GM12878 (cell line): ENCODE measurements around the gene DENND10. TPM values are rescaled to one million over a fixed set of nuclear protein-coding genes. Genes with fewer than 3 reads are reported as not detected.

Source experiments
- BRCA1 ChIP-seq: IDR thresholded peaks from 2 replicates; pipeline ENCODE4 v1.6.1; 2011; ENCODE audit warnings: low read depth, low read length, improper control_type of control experiment
- EED ChIP-seq: sonication (generic); IDR thresholded peaks from 2 replicates; pipeline ENCODE4 v1.6.1; 2016; ENCODE audit warnings: antibody characterized with exemption, low read depth
- FOXK2 ChIP-seq: fragments of 450-650 bp; IDR thresholded peaks from 2 replicates; pipeline ENCODE4 v1.6.1; 2017; ENCODE audit warnings: mild to moderate bottlenecking, moderate library complexity
- FOXM1 ChIP-seq: IDR thresholded peaks from 2 replicates; pipeline ENCODE4 v1.6.1; 2012; ENCODE audit warnings: low read depth, mild to moderate bottlenecking, inconsistent platforms, low read length, moderate library complexity
- IKZF1 ChIP-seq: fragments of 450-650 bp; conservative IDR thresholded peaks from 2 replicates; pipeline ENCODE4 v1.6.1; 2017; ENCODE audit warnings: antibody characterized with exemption, mild to moderate bottlenecking
- IRF4 ChIP-seq: IDR thresholded peaks from 2 replicates; pipeline ENCODE4 v1.6.1; 2011; ENCODE audit warnings: low read depth, low read length
- KDM1A ChIP-seq: fragments of 200-600 bp; sonication (generic); IDR thresholded peaks from 2 replicates; pipeline ENCODE4 v1.6.1; 2016; ENCODE audit warnings: borderline replicate concordance
- MEF2A ChIP-seq: IDR thresholded peaks from 2 replicates; pipeline ENCODE4 v1.6.1; 2011; ENCODE audit warnings: low read depth, mild to moderate bottlenecking, low read length, moderate library complexity; ENCODE audit not compliant: insufficient read depth
- MTA2 ChIP-seq: fragments of 450-650 bp; IDR thresholded peaks from 2 replicates; pipeline ENCODE4 v1.6.1; 2016; ENCODE audit warnings: low read depth, mild to moderate bottlenecking, moderate library complexity
- MYB ChIP-seq: fragments of 150-350 bp; IDR thresholded peaks from 2 replicates; pipeline ENCODE4 v1.6.1; 2014; ENCODE audit warnings: mild to moderate bottlenecking, low read depth, low read length, borderline replicate concordance
- NR2C2 ChIP-seq: IDR thresholded peaks from 2 replicates; pipeline ENCODE4 v1.6.1; 2011; ENCODE audit warnings: borderline replicate concordance, low read depth; ENCODE audit not compliant: control insufficient read depth, insufficient read length
- POLR2A ChIP-seq: IDR thresholded peaks from 2 replicates; pipeline ENCODE4 v1.6.1; 2011; ENCODE audit warnings: low read depth, mild to moderate bottlenecking, low read length
- POLR2AphosphoS2 ChIP-seq: IDR thresholded peaks from 2 replicates; pipeline ENCODE4 v1.6.1; 2011; ENCODE audit warnings: low read depth, mild to moderate bottlenecking, low read length, improper control_type of control experiment, moderate library complexity
- RBBP5 ChIP-seq: fragments of 200-600 bp; sonication (generic); conservative IDR thresholded peaks from 2 replicates; pipeline ENCODE4 v1.6.1; 2016
- RFX5 ChIP-seq: IDR thresholded peaks from 2 replicates; pipeline ENCODE4 v1.6.1; 2011; ENCODE audit warnings: low read depth, low read length, improper control_type of control experiment
- SMAD5 ChIP-seq: IDR thresholded peaks from 2 replicates; pipeline ENCODE4 v1.6.1; 2016; ENCODE audit warnings: antibody characterized with exemption, low read depth
- TAF1 ChIP-seq: IDR thresholded peaks from 2 replicates; pipeline ENCODE4 v1.6.1; 2011; ENCODE audit warnings: mild to moderate bottlenecking, low read depth, low read length, borderline replicate concordance
- TCF3 ChIP-seq: IDR thresholded peaks from 2 replicates; pipeline ENCODE4 v1.6.1; 2012; ENCODE audit warnings: low read depth, mild to moderate bottlenecking, low read length, borderline replicate concordance; ENCODE audit not compliant: insufficient read depth
- YY1 ChIP-seq: IDR thresholded peaks from 2 replicates; pipeline ENCODE4 v1.6.1; 2011; ENCODE audit warnings: low read depth, mild to moderate bottlenecking, low read length
- ZNF217 ChIP-seq: fragments of 450-650 bp; IDR thresholded peaks from 2 replicates; pipeline ENCODE4 v1.6.1; 2017; ENCODE audit warnings: antibody characterized with exemption, mild to moderate bottlenecking
- ZZZ3 ChIP-seq: IDR thresholded peaks from 2 replicates; pipeline ENCODE4 v1.6.1; 2011; ENCODE audit warnings: low read depth; ENCODE audit not compliant: control insufficient read depth, insufficient read length
- polyA plus RNA-seq, 11 experiments: library from polyadenylated mRNA; depleted of rRNA in 4 of 11; unstranded in 6 of 11; stranded (reverse) in 5 of 11; fragments of >200 nt; fragmentation: Nextera tagmentation in 4 of 11; fragmentation: Illumina TruSeq in 1 of 11; extraction: Ambion mirVana in 4 of 11; extraction: Trizol in 1 of 11; gene quantifications; 1 replicate in 1 of 11; 2 replicates in 10 of 11; pipeline versions ENCODE4 v1.2.1 to v1.2.3, GENCODE V29; 2011 to 2016; ENCODE audit warnings: inconsistent platforms in 2 of 11, missing spikeins in 2 of 11, low read depth in 1 of 11
- total RNA-seq, 4 experiments: library from RNA; depleted of rRNA in 3 of 4; stranded (reverse); fragments of >200 nt in 3 of 4; fragmentation: Illumina TruSeq in 1 of 4; extraction: Trizol in 1 of 4; gene quantifications; 2 replicates each; pipeline versions ENCODE4 v1.2.1 to v1.2.3, GENCODE V29; 2013 to 2021
- TF ChIP-seq, protein P1 (sequence below): IDR thresholded peaks from 2 replicates; pipeline ENCODE4 v1.6.1; 2012; ENCODE audit warnings: mild to moderate bottlenecking, low read depth, low read length
- TF ChIP-seq, protein P2 (sequence below): fragments of 450-650 bp; IDR thresholded peaks from 2 replicates; pipeline ENCODE4 v1.6.1; 2018; ENCODE audit warnings: mild to moderate bottlenecking, low read depth, moderate library complexity; ENCODE audit not compliant: partially characterized antibody
- TF ChIP-seq, protein P3 (sequence below): fragments of 450-650 bp; IDR thresholded peaks from 2 replicates; pipeline ENCODE4 v1.6.1; 2018; ENCODE audit warnings: borderline replicate concordance, mild to moderate bottlenecking; ENCODE audit not compliant: partially characterized antibody

The DENND10 gene
- total and polyA plus RNA-seq, 10 of the 15 experiments (the other 5 are each of a cell fraction or from before 2014, with no cell fraction given) = 21.5 to 39.8 (median 26.2) TPM

DNA sequence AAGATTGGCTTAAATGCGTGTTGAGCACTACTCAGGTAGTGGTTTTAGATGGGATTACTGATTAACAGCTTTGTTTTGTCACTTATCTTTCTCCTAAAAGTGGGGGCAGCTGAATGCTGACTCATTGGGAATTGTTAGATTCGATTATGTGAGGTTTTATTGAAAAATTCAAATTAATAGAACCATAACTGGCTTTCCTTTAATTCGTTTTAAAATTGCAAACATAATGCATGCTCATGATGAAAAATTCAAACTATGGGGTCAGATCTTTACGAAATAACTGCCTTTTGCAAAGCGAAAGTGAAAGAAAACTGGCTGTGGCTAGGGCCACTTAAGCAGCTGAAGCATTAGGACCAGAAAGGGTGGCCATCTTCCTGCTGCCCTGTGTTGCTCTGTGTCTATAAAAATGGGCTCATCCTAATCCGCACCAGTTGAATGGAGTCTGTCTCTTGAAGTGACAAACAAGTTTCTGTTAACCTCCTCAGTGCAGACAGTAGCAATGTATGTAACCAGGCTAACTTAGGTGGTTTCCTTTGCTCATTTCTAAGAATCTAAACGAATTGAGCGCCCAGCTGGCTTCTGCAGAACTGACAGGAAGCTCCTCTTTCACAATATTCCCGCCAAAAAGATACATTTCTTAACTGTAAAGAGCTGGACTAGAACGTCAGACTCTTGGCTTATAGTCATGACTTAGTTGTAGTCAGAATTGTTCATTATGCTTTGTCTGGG is 27.8 kb downstream of the DENND10 start (continued):
- TF ChIP-seq, protein P1, sequence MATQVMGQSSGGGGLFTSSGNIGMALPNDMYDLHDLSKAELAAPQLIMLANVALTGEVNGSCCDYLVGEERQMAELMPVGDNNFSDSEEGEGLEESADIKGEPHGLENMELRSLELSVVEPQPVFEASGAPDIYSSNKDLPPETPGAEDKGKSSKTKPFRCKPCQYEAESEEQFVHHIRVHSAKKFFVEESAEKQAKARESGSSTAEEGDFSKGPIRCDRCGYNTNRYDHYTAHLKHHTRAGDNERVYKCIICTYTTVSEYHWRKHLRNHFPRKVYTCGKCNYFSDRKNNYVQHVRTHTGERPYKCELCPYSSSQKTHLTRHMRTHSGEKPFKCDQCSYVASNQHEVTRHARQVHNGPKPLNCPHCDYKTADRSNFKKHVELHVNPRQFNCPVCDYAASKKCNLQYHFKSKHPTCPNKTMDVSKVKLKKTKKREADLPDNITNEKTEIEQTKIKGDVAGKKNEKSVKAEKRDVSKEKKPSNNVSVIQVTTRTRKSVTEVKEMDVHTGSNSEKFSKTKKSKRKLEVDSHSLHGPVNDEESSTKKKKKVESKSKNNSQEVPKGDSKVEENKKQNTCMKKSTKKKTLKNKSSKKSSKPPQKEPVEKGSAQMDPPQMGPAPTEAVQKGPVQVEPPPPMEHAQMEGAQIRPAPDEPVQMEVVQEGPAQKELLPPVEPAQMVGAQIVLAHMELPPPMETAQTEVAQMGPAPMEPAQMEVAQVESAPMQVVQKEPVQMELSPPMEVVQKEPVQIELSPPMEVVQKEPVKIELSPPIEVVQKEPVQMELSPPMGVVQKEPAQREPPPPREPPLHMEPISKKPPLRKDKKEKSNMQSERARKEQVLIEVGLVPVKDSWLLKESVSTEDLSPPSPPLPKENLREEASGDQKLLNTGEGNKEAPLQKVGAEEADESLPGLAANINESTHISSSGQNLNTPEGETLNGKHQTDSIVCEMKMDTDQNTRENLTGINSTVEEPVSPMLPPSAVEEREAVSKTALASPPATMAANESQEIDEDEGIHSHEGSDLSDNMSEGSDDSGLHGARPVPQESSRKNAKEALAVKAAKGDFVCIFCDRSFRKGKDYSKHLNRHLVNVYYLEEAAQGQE = no peak
- TF ChIP-seq BRCA1 (no peak), MTA2 (0 out of 2 replicates have a peak, but pooled peaks have one; percentile 11), TAF1 (peak; percentile 30; the same call in 1 of the 2 replicates), NR2C2 (no peak), POLR2AphosphoS2 (no peak), IKZF1 (no peak), ZNF217 (no peak), KDM1A (no peak), SMAD5 (no peak), YY1 (peak; percentile 89), RFX5 (no peak), MEF2A (no peak), ZZZ3 (no peak), POLR2A (peak; percentile 61), TCF3 (peak; percentile 11; the same call in 1 of the 2 replicates), IRF4 (no peak), RBBP5 (no peak), FOXK2 (no peak), MYB (no peak), FOXM1 (no peak), EED (no peak)
- TF ChIP-seq, protein P2, sequence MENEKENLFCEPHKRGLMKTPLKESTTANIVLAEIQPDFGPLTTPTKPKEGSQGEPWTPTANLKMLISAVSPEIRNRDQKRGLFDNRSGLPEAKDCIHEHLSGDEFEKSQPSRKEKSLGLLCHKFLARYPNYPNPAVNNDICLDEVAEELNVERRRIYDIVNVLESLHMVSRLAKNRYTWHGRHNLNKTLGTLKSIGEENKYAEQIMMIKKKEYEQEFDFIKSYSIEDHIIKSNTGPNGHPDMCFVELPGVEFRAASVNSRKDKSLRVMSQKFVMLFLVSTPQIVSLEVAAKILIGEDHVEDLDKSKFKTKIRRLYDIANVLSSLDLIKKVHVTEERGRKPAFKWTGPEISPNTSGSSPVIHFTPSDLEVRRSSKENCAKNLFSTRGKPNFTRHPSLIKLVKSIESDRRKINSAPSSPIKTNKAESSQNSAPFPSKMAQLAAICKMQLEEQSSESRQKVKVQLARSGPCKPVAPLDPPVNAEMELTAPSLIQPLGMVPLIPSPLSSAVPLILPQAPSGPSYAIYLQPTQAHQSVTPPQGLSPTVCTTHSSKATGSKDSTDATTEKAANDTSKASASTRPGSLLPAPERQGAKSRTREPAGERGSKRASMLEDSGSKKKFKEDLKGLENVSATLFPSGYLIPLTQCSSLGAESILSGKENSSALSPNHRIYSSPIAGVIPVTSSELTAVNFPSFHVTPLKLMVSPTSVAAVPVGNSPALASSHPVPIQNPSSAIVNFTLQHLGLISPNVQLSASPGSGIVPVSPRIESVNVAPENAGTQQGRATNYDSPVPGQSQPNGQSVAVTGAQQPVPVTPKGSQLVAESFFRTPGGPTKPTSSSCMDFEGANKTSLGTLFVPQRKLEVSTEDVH = peak; percentile 29
- TF ChIP-seq, protein P3, sequence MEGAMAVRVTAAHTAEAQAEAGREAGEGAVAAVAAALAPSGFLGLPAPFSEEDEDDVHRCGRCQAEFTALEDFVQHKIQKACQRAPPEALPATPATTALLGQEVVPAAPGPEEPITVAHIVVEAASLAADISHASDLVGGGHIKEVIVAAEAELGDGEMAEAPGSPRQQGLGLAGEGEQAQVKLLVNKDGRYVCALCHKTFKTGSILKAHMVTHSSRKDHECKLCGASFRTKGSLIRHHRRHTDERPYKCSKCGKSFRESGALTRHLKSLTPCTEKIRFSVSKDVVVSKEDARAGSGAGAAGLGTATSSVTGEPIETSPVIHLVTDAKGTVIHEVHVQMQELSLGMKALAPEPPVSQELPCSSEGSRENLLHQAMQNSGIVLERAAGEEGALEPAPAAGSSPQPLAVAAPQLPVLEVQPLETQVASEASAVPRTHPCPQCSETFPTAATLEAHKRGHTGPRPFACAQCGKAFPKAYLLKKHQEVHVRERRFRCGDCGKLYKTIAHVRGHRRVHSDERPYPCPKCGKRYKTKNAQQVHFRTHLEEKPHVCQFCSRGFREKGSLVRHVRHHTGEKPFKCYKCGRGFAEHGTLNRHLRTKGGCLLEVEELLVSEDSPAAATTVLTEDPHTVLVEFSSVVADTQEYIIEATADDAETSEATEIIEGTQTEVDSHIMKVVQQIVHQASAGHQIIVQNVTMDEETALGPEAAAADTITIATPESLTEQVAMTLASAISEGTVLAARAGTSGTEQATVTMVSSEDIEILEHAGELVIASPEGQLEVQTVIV = no peak
